Ovary (tissue), 9 donors: ENCODE results near the gene HDDC2. TPM values are rescaled to one million over a fixed set of nuclear protein-coding genes. Genes with fewer than 3 reads are reported as not detected.

Source experiments
- DNase-seq, 5 donors: peaks; one replicate each; pipeline ENCODE4 v3.0.0-alpha.2; 2019 to 2020
- H3K27ac ChIP-seq, 2 donors: fragments of 200-600 bp; one replicate each; pipeline versions ENCODE4 v1.5.1 to v1.8.0; 2019 to 2022
- H3K27me3 ChIP-seq: fragments of 200-600 bp; one replicate; pipeline ENCODE4 v1.8.0; 2022
- H3K36me3 ChIP-seq: fragments of 200-600 bp; sonication (generic); one replicate; pipeline ENCODE4 v1.5.1; 2019
- H3K4me1 ChIP-seq: one replicate; pipeline ENCODE4 v1.8.1; 2013; ENCODE audit warnings: mild to moderate bottlenecking, moderate library complexity; ENCODE audit not compliant: insufficient read depth
- H3K4me3 ChIP-seq: fragments of 200-600 bp; sonication (generic); one replicate; pipeline ENCODE4 v1.5.1; 2017
- H3K9me3 ChIP-seq, 2 donors: fragments of 200-600 bp in 1 of 2; sonication (generic) in 1 of 2; one replicate each; pipeline versions ENCODE4 v1.5.1 to v1.8.1; 2013 to 2019; ENCODE audit warnings: mild to moderate bottlenecking in 1 of 2, moderate library complexity in 1 of 2
- CTCF ChIP-seq, 3 donors: fragments of 450-650 bp in 2 of 3; fragments of 200-600 bp in 1 of 3; IDR thresholded peaks; one replicate each; pipeline versions ENCODE4 v1.5.1 to v1.8.0; 2016 to 2022; ENCODE audit warnings: antibody characterized with exemption in 3 of 3, mild to moderate bottlenecking in 1 of 3
- EP300 ChIP-seq: sonication (generic); formaldehyde crosslinking; IDR thresholded peaks from one replicate; pipeline ENCODE4 v1.6.1; 2017; ENCODE audit warnings: antibody characterized with exemption
- POLR2A ChIP-seq: fragments of 450-650 bp; IDR thresholded peaks from one replicate; pipeline ENCODE4 v1.6.1; 2017; ENCODE audit warnings: antibody characterized with exemption, mild to moderate bottlenecking, moderate library complexity
- WGBS, 3 donors: extraction: QIAGEN DNeasy Blood & Tissue Kit in 1 of 3; methylation state at CpG; one replicate each; pipeline versions ENCODE4 v1.1.5 to v1.1.7; 2013 to 2017; 5-methylcytosine and 5-hydroxymethylcytosine counted together
- intact Hi-C, 4 donors: fragments of 100-400 bp; cut with DNase I; formaldehyde crosslinking; loops; one replicate each; pipeline versions ENCODE4 v1.11.0 to v1.15.1; 2022 to 2023
- polyA plus RNA-seq, 2 donors: library from polyadenylated mRNA; stranded (reverse); fragments of 200-250 nt in 1 of 2; fragments of 350-450 nt in 1 of 2; fragmentation: Illumina TruSeq in 1 of 2; extraction: RNeasy Lipid Tissue Mini Kit (QIAGEN cat#74804) in 1 of 2; gene quantifications; one replicate each; pipeline ENCODE4 v1.2.3, GENCODE V29; 2013 to 2014
- total RNA-seq, 7 donors: library from RNA; depleted of rRNA in 2 of 7; stranded (reverse); fragments of >200 nt in 2 of 7; fragmentation: NEBNext Ultra II Directional in 3 of 7; extraction: Animal tissue kit (Norgen Biotek cat#: 25700) in 3 of 7; gene quantifications; one replicate each; pipeline versions ENCODE4 v1.1.0 to v1.2.4, GENCODE V29; 2016 to 2023
- donor health status: DM: no; HTN: no; CAD: no; lungs with moderate emphysema.
- donor health status: DM: no; HTN: no; CAD: no.
- donor health status: Bipolar disorder and iron deficiency.
- donor health status: DM: yes; HTN: yes; CAD: no.
- donor health status: DM: no; HTN: no; CAD: no.
- donor health status: DM: yes; HTN: yes; CAD: no.

Gene HDDC2
- total and polyA plus RNA-seq, 9 donors: 31.4 to 80.6 (median 64.0) TPM

GRCh38 chr6:125312478-125312877 is 10.7 kb upstream of the HDDC2 start:
- 70 to 78% (median 76%) methylated on average over 2 of the region's 2 CpGs for WGBS, 3 donors
- intact Hi-C loops: loop anchor here (5.0 kb wide), 2 partner anchors 455 to 665 kb away; no protein-coding TSS in a partner anchor
- no peak for DNase-seq

GRCh38 chr6:125310994-125311649 is 9.4 kb upstream of the HDDC2 start:
- intact Hi-C loops: loop anchor here (5.0 kb wide), 2 partner anchors 456 to 666 kb away; no protein-coding TSS in a partner anchor
- Histone ChIP-seq H3K36me3 (no peaks in the 10 kb centered on the region), H3K4me3 (no peak overlapping the region), H3K27me3 (no peaks in the 10 kb centered on the region), H3K4me1 (no peaks in the 10 kb centered on the region), H3K9me3 (no peaks in the 10 kb centered on the region), H3K27ac (no peak overlapping the region)
- peak in 2 of 5 donors; percentile 12 to 34 for DNase-seq
- 25 to 37% (median 31%) methylated on average over 7 of the region's 7 CpGs for WGBS, 3 donors
- no peak for TF ChIP-seq POLR2A
- TF ChIP-seq CTCF (IDR thresholded peaks at IDR 0.05): peak; percentile 39 to 54 (median 48)

More at GRCh38 chr6:125312478-125312877, 10.7 kb upstream of the HDDC2 start:
- Histone ChIP-seq H3K9me3 (no peaks in the 10 kb centered on the region), H3K4me1 (no peaks in the 10 kb centered on the region), H3K36me3 (no peaks in the 10 kb centered on the region), H3K4me3 (no peak overlapping the region), H3K27me3 (no peaks in the 10 kb centered on the region), H3K27ac (no peak overlapping the region)
- TF ChIP-seq EP300: no peak

GRCh38 chr6:125307964-125308615 is 6.3 kb upstream of the HDDC2 start:
- 56 to 64% (median 58%) methylated on average over 6 of the region's 6 CpGs for WGBS, 3 donors
- H3K4me3 ChIP-seq: no peak overlapping the region
- intact Hi-C loops: loop anchor here in 3 of 4 donors (5.0 to 10.0 kb wide), 3 partner anchors 153 to 667 kb away; partner anchors contain the start of gene TPD52L1 (in 3 of the 3)
- no peak overlapping the region for H3K27ac ChIP-seq
- no peaks in the 10 kb centered on the region for H3K36me3 ChIP-seq
- DNase-seq: no peak
- TF ChIP-seq CTCF (IDR thresholded peaks at IDR 0.05) (no peak), EP300 (no peak), POLR2A (no peak)
- H3K4me1 ChIP-seq: no peaks in the 10 kb centered on the region
- no peaks in the 10 kb centered on the region for H3K27me3 ChIP-seq
- H3K9me3 ChIP-seq: no peaks in the 10 kb centered on the region

- Histone ChIP-seq H3K4me3 (no peak overlapping the region), H3K27me3 (no peaks in the 10 kb centered on the region), H3K36me3 (no peaks in the 10 kb centered on the region), H3K4me1 (no peaks in the 10 kb centered on the region), H3K27ac (no peak overlapping the region), H3K9me3 (no peaks in the 10 kb centered on the region)
- DNase-seq: no peak
- TF ChIP-seq POLR2A (no peak), EP300 (no peak), CTCF (IDR thresholded peaks at IDR 0.05) (no peak)
- WGBS, 3 donors: 76 to 78% (median 76%) methylated on average over 6 of the region's 6 CpGs
- intact Hi-C loops: loop anchor here in 3 of 4 donors (5.0 to 10.0 kb wide), 3 partner anchors 152 to 668 kb away; partner anchors contain the start of gene TPD52L1 (in 3 of the 3)
Measured at GRCh38 chr6:125307150-125307838, 5.5 kb upstream of the HDDC2 start.
